Measurements from ENCODE around the gene KIAA1614.

The KIAA1614 gene

DNA sequence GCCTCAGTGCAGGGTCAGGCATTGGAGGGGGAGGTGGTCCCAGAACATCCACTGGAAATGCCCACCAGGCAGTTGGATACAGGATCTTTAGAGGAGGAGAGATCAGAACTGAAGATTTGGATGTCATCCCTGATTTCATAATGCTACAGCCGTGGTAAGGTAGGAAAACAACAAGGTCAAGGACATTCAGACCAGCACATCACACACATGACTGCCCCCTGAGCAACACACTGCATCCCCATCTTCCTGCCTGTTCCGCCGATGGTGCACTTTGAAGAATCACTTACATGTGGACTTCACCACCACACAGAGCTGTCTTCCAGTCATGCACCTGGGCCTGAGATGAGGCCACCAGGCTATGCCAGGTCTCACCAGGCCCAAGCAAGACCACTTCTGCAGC lies 16.7 kb downstream of the KIAA1614 start:
- DNase-seq (ENCODE audit: low read depth): no peak
- no peak overlapping the region for H3K4me3 ChIP-seq (ENCODE audit: low read depth, low read length)
- TF ChIP-seq POLR2A (IDR thresholded peaks at IDR 0.05; ENCODE audit: extremely low read depth, insufficient read length) (no peak), CTCF (IDR thresholded peaks at IDR 0.05; ENCODE audit: low read depth, low read length) (no peak), MYC (IDR thresholded peaks at IDR 0.05; ENCODE audit: low read depth, low read length) (no peak)
- TF ChIP-seq, protein P1, sequence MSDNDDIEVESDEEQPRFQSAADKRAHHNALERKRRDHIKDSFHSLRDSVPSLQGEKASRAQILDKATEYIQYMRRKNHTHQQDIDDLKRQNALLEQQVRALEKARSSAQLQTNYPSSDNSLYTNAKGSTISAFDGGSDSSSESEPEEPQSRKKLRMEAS (IDR thresholded peaks at IDR 0.05; ENCODE audit: low read depth, low read length): no peak

- no peak for DNase-seq (ENCODE audit: low read depth)
- H3K4me3 ChIP-seq (ENCODE audit: low read depth, low read length): no peak overlapping the region
- TF ChIP-seq CTCF (IDR thresholded peaks at IDR 0.05; ENCODE audit: low read depth, low read length): no peak
- no peak for TF ChIP-seq MYC (IDR thresholded peaks at IDR 0.05; ENCODE audit: low read depth, low read length)
- TF ChIP-seq, protein P1 (IDR thresholded peaks at IDR 0.05; ENCODE audit: low read depth, low read length): no peak
- no peak for TF ChIP-seq POLR2A (IDR thresholded peaks at IDR 0.05; ENCODE audit: extremely low read depth, insufficient read length)
Measured at GRCh38 chr1:180930687-180931086, 18.0 kb downstream of the KIAA1614 start.

- peak; percentile 54 for DNase-seq (ENCODE audit: low read depth)
- no peak for TF ChIP-seq MYC (IDR thresholded peaks at IDR 0.05; ENCODE audit: low read depth, low read length)
- no peak for TF ChIP-seq POLR2A (IDR thresholded peaks at IDR 0.05; ENCODE audit: extremely low read depth, insufficient read length)
- no peak for TF ChIP-seq CTCF (IDR thresholded peaks at IDR 0.05; ENCODE audit: low read depth, low read length)
- TF ChIP-seq, protein P1 (IDR thresholded peaks at IDR 0.05; ENCODE audit: low read depth, low read length): no peak
- no peak overlapping the region for H3K4me3 ChIP-seq (ENCODE audit: low read depth, low read length)
Measured at GRCh38 chr1:180931529-180931928, 18.8 kb downstream of the KIAA1614 start.

DNA sequence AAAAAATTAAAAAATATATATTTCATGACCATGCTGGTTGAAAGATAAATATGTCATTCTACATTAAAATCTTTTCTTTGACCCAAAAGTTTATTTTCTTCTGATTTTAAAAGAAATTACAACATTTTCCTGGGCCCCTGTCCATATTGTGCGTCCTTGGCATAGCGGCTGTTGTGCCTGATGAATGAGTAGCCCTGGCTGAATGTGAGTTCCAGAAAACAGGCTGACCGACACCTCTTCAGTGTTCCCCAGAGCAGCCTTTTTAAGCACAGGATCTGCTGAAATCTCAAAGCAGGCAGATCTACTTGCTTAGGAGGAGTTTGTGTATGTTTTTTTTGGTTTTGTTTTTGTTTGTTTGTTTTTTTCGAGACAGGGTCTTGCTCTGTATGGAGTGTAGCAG lies 19.7 kb downstream of the KIAA1614 start:
- TF ChIP-seq CTCF (IDR thresholded peaks at IDR 0.05; ENCODE audit: low read depth, low read length) (no peak), POLR2A (IDR thresholded peaks at IDR 0.05; ENCODE audit: extremely low read depth, insufficient read length) (no peak), MYC (IDR thresholded peaks at IDR 0.05; ENCODE audit: low read depth, low read length) (no peak)
- TF ChIP-seq, protein P1 (IDR thresholded peaks at IDR 0.05; ENCODE audit: low read depth, low read length): no peak
- DNase-seq (ENCODE audit: low read depth): no peak

DNA sequence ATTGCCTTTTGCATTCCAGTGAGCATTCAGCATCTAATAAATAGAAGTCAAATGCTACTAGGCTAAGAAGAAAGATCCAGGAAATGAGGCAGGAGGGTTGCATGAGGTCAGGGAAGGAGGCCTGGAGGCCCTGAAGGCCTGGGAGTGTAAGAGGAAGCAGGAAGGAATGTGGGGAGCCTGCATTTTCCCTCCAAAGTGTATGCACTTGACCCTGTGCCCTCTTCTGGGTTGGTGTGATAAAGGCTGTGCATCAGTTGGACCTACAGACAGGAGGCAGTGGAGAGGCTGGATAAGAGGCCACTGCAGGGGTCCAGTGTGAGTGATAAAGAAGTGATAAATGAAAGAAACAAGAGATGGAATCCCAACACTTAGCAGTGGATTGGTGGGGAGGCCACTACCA lies 20.4 kb downstream of the KIAA1614 start:
- TF ChIP-seq, protein P1 (IDR thresholded peaks at IDR 0.05; ENCODE audit: low read depth, low read length): no peak
- TF ChIP-seq POLR2A (IDR thresholded peaks at IDR 0.05; ENCODE audit: extremely low read depth, insufficient read length): no peak
- TF ChIP-seq MYC (IDR thresholded peaks at IDR 0.05; ENCODE audit: low read depth, low read length): no peak
- TF ChIP-seq CTCF (IDR thresholded peaks at IDR 0.05; ENCODE audit: low read depth, low read length): no peak
- no peak overlapping the region for H3K4me3 ChIP-seq (ENCODE audit: low read depth, low read length)
- DNase-seq (ENCODE audit: low read depth): no peak

More for the DNA sequence above, 19.7 kb downstream of the KIAA1614 start:
- no peak overlapping the region for H3K4me3 ChIP-seq (ENCODE audit: low read depth, low read length)

GRCh38 chr1:180934563-180934962 lies 21.9 kb downstream of the KIAA1614 start:
- TF ChIP-seq, protein P1 (IDR thresholded peaks at IDR 0.05; ENCODE audit: low read depth, low read length): no peak
- no peak for TF ChIP-seq CTCF (IDR thresholded peaks at IDR 0.05; ENCODE audit: low read depth, low read length)
- no peak for TF ChIP-seq MYC (IDR thresholded peaks at IDR 0.05; ENCODE audit: low read depth, low read length)
- no peak for TF ChIP-seq POLR2A (IDR thresholded peaks at IDR 0.05; ENCODE audit: extremely low read depth, insufficient read length)
- no peak overlapping the region for H3K4me3 ChIP-seq (ENCODE audit: low read depth, low read length)
- no peak for DNase-seq (ENCODE audit: low read depth)

Measured in NB4 (cell line).